Measurements from ENCODE around the gene RPL37. TPM values are rescaled to one million over a fixed set of nuclear protein-coding genes. Genes with fewer than 3 reads are reported as not detected.
"Not testable (repeated sequence)": the region's sequence is repeated elsewhere in the genome, so short reads cannot be mapped to it uniquely, and the experiment has no call there.

RPL37 gene
- total and polyA plus RNA-seq, 4 donors = 40.5 to 1,326 (median 722) TPM

DNA sequence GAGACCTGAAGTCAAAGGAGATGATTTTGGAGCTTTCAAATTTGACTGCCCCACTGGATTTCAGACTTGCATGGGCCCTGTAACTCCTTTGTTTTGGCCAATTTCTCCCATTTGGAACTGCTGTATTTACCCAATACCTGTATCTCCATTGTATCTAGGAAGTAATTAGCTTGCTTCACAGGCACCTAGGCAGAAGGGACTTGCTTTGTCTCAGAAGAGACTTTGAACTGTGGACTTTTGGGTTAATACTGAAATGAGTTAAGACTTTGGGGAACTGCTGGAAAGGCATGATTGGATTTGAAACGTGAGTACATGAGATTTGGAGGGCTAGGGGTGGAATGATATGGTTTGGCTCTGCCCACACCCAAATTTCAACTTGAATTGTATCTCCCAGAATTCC lies 48.0 kb upstream of the RPL37 start:
- H3K4me1 ChIP-seq (ENCODE audit: control insufficient read depth in 4 of 4, insufficient read depth in 4 of 4, low read length in 3 of 4); H3K27me3 ChIP-seq (ENCODE audit: control insufficient read depth in 4 of 4, insufficient read depth in 4 of 4, low read length in 3 of 4); H3K27ac ChIP-seq (ENCODE audit: low read depth in 1 of 2, low read length in 2 of 2); DNase-seq (ENCODE audit: low spot score); H3K4me3 ChIP-seq (ENCODE audit: low read depth in 1 of 3, low read length in 3 of 3); H3K9me3 ChIP-seq (ENCODE audit: control insufficient read depth in 4 of 4, low read length in 3 of 4); H3K36me3 ChIP-seq (ENCODE audit: control insufficient read depth in 4 of 4, insufficient read depth in 3 of 4, low read depth in 1 of 4, low read length in 3 of 4); H3K9ac ChIP-seq (ENCODE audit: low read depth in 1 of 2, low read length in 2 of 2): not testable (repeated sequence)
- WGBS = 23% methylated on average over 1 of the region's 1 CpG
- TF ChIP-seq HNF4A (conservative IDR thresholded peaks at IDR 0.05) = peak; percentile 54 to 73
- peak; percentile 9 for TF ChIP-seq SP1 (IDR thresholded peaks at IDR 0.05)

DNA sequence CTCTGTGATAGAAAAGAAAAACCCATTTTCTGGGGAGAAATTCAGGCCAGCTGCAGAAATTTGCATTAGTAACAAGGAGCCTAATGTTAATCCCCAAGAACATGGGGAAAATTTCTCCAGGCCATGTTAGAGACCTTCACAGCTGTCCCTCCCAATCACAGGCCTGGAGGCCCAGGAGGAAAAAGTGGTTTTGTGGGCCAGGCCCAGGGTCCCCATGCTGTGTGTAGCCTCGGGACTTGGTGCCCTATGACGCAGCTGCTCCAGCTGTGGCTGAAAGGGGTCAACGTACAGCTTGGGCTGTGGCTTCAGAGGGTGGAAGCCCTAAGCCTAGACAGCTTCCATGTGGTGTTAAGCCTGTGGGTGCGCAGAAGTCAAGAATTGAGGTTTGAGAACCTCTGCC lies 47.3 kb upstream of the RPL37 start:
- H3K4me1 ChIP-seq (ENCODE audit: control insufficient read depth in 4 of 4, insufficient read depth in 4 of 4, low read length in 3 of 4) = peaks cover 0 to 2% (median 0%) of the 10 kb centered on the region in 4 donors
- H3K36me3 ChIP-seq (ENCODE audit: control insufficient read depth in 4 of 4, insufficient read depth in 3 of 4, low read depth in 1 of 4, low read length in 3 of 4) = no peaks in the 10 kb centered on the region
- H3K4me3 ChIP-seq (ENCODE audit: low read depth in 1 of 3, low read length in 3 of 3) = no peak overlapping the region
- no peak overlapping the region for H3K27ac ChIP-seq (ENCODE audit: low read depth in 1 of 2, low read length in 2 of 2)
- no peaks in the 10 kb centered on the region for H3K27me3 ChIP-seq (ENCODE audit: control insufficient read depth in 4 of 4, insufficient read depth in 4 of 4, low read length in 3 of 4)
- no peaks in the 10 kb centered on the region for H3K9me3 ChIP-seq (ENCODE audit: control insufficient read depth in 4 of 4, low read length in 3 of 4)
- no peak overlapping the region for H3K9ac ChIP-seq (ENCODE audit: low read depth in 1 of 2, low read length in 2 of 2)
- TF ChIP-seq HNF4G (IDR thresholded peaks at IDR 0.05) (no peak), RAD21 (IDR thresholded peaks at IDR 0.05) (no peak), EGR1 (IDR thresholded peaks at IDR 0.05; ENCODE audit: low read depth in 2 of 2) (no peak), SP1 (IDR thresholded peaks at IDR 0.05) (no peak), FOXA2 (IDR thresholded peaks at IDR 0.05) (no peak), JUND (IDR thresholded peaks at IDR 0.05) (no peak), FOXA1 (IDR thresholded peaks at IDR 0.05) (no peak)
- TF ChIP-seq, protein P1, sequence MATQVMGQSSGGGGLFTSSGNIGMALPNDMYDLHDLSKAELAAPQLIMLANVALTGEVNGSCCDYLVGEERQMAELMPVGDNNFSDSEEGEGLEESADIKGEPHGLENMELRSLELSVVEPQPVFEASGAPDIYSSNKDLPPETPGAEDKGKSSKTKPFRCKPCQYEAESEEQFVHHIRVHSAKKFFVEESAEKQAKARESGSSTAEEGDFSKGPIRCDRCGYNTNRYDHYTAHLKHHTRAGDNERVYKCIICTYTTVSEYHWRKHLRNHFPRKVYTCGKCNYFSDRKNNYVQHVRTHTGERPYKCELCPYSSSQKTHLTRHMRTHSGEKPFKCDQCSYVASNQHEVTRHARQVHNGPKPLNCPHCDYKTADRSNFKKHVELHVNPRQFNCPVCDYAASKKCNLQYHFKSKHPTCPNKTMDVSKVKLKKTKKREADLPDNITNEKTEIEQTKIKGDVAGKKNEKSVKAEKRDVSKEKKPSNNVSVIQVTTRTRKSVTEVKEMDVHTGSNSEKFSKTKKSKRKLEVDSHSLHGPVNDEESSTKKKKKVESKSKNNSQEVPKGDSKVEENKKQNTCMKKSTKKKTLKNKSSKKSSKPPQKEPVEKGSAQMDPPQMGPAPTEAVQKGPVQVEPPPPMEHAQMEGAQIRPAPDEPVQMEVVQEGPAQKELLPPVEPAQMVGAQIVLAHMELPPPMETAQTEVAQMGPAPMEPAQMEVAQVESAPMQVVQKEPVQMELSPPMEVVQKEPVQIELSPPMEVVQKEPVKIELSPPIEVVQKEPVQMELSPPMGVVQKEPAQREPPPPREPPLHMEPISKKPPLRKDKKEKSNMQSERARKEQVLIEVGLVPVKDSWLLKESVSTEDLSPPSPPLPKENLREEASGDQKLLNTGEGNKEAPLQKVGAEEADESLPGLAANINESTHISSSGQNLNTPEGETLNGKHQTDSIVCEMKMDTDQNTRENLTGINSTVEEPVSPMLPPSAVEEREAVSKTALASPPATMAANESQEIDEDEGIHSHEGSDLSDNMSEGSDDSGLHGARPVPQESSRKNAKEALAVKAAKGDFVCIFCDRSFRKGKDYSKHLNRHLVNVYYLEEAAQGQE (IDR thresholded peaks at IDR 0.05) = no peak
- TF ChIP-seq, protein P2, sequence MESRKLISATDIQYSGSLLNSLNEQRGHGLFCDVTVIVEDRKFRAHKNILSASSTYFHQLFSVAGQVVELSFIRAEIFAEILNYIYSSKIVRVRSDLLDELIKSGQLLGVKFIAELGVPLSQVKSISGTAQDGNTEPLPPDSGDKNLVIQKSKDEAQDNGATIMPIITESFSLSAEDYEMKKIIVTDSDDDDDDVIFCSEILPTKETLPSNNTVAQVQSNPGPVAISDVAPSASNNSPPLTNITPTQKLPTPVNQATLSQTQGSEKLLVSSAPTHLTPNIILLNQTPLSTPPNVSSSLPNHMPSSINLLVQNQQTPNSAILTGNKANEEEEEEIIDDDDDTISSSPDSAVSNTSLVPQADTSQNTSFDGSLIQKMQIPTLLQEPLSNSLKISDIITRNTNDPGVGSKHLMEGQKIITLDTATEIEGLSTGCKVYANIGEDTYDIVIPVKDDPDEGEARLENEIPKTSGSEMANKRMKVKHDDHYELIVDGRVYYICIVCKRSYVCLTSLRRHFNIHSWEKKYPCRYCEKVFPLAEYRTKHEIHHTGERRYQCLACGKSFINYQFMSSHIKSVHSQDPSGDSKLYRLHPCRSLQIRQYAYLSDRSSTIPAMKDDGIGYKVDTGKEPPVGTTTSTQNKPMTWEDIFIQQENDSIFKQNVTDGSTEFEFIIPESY (IDR thresholded peaks at IDR 0.05) = no peak
- DNase-seq (ENCODE audit: low spot score) = no peak
- WGBS = 95% methylated on average over 4 of the region's 4 CpGs

DNA sequence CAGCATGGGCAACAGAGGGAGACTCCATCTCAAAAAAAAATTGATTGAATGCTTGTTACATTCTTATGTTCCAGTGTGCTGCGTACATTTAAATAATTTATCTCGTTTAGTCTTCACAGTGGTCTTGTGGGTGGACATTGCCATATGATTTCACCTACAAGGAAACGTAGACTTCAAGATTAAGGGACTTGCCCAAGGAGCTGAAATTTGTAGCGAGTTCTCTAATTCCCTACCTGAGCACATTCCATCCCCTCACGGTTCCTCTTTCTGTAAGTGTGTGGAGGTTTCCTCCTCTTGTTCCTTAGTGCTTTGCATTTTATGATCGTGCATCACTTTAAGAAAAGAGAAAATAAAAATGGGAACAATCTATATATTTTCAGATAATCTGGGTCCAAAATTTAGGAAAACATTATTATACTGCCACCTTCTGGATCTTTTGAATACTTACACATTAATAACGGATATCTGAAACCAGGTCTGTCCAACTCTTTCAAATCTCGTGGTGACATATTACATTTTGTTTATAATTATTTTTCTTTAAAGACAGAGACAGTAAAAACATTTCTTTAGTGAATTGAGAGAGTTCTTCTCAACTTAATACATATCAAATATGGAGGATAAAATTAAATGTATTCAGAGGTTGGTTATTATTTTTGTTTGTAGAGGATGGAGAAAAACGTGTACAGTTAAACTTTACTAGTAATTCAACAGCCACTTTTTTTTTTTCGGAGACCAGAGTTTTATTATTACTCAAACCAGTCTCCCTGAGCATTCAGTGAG lies 44.3 kb upstream of the RPL37 start:
- peaks cover 0 to 2% (median 0%) of the 10 kb centered on the region in 4 donors for H3K4me1 ChIP-seq (ENCODE audit: control insufficient read depth in 4 of 4, insufficient read depth in 4 of 4, low read length in 3 of 4)
- DNase-seq (ENCODE audit: low spot score) = no peak
- H3K4me3 ChIP-seq (ENCODE audit: low read depth in 1 of 3, low read length in 3 of 3) = no peak overlapping the region
- WGBS = 31% methylated on average over 10 of the region's 10 CpGs
- H3K9me3 ChIP-seq (ENCODE audit: control insufficient read depth in 4 of 4, low read length in 3 of 4) = no peaks in the 10 kb centered on the region
- H3K27ac ChIP-seq (ENCODE audit: low read depth in 1 of 2, low read length in 2 of 2) = no peak overlapping the region
- H3K9ac ChIP-seq (ENCODE audit: low read depth in 1 of 2, low read length in 2 of 2) = no peak overlapping the region
- H3K27me3 ChIP-seq (ENCODE audit: control insufficient read depth in 4 of 4, insufficient read depth in 4 of 4, low read length in 3 of 4) = no peaks in the 10 kb centered on the region
- no peaks in the 10 kb centered on the region for H3K36me3 ChIP-seq (ENCODE audit: control insufficient read depth in 4 of 4, insufficient read depth in 3 of 4, low read depth in 1 of 4, low read length in 3 of 4)
- TF ChIP-seq, protein P3, sequence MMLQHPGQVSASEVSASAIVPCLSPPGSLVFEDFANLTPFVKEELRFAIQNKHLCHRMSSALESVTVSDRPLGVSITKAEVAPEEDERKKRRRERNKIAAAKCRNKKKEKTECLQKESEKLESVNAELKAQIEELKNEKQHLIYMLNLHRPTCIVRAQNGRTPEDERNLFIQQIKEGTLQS (IDR thresholded peaks at IDR 0.05) = no peak
- no peak for TF ChIP-seq YY1 (IDR thresholded peaks at IDR 0.05)
- TF ChIP-seq GABPA (IDR thresholded peaks at IDR 0.05 in 1 of 2, conservative IDR thresholded peaks at IDR 0.05 in 1 of 2) = no peak
- TF ChIP-seq, protein P4, sequence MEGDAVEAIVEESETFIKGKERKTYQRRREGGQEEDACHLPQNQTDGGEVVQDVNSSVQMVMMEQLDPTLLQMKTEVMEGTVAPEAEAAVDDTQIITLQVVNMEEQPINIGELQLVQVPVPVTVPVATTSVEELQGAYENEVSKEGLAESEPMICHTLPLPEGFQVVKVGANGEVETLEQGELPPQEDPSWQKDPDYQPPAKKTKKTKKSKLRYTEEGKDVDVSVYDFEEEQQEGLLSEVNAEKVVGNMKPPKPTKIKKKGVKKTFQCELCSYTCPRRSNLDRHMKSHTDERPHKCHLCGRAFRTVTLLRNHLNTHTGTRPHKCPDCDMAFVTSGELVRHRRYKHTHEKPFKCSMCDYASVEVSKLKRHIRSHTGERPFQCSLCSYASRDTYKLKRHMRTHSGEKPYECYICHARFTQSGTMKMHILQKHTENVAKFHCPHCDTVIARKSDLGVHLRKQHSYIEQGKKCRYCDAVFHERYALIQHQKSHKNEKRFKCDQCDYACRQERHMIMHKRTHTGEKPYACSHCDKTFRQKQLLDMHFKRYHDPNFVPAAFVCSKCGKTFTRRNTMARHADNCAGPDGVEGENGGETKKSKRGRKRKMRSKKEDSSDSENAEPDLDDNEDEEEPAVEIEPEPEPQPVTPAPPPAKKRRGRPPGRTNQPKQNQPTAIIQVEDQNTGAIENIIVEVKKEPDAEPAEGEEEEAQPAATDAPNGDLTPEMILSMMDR (IDR thresholded peaks at IDR 0.05; ENCODE audit: low read depth, low read length, missing input control) = peak; percentile 48
- no peak for TF ChIP-seq JUND (IDR thresholded peaks at IDR 0.05)
- no peak for TF ChIP-seq FOXA2 (IDR thresholded peaks at IDR 0.05)
- peak; percentile 79 to 81 for TF ChIP-seq RAD21 (IDR thresholded peaks at IDR 0.05)
- TF ChIP-seq EGR1 (IDR thresholded peaks at IDR 0.05; ENCODE audit: low read depth in 2 of 2) = no peak
- TF ChIP-seq, protein P5, sequence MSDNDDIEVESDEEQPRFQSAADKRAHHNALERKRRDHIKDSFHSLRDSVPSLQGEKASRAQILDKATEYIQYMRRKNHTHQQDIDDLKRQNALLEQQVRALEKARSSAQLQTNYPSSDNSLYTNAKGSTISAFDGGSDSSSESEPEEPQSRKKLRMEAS (IDR thresholded peaks at IDR 0.05) = no peak
- TF ChIP-seq, protein P2 (IDR thresholded peaks at IDR 0.05) = no peak
- no peak for TF ChIP-seq HNF4A (conservative IDR thresholded peaks at IDR 0.05)
- TF ChIP-seq RXRA (IDR thresholded peaks at IDR 0.05) = no peak

All from liver (tissue), 9 donors.